ENCODE data around the gene FIS1. TPM values are rescaled to one million over a fixed set of nuclear protein-coding genes. Genes with fewer than 3 reads are reported as not detected.

The FIS1 gene
- total and polyA plus RNA-seq, 10 of the 15 experiments (the other 5 are each of a cell fraction or from before 2014, with no cell fraction given): 83.4 to 149 (median 108) TPM

DNA sequence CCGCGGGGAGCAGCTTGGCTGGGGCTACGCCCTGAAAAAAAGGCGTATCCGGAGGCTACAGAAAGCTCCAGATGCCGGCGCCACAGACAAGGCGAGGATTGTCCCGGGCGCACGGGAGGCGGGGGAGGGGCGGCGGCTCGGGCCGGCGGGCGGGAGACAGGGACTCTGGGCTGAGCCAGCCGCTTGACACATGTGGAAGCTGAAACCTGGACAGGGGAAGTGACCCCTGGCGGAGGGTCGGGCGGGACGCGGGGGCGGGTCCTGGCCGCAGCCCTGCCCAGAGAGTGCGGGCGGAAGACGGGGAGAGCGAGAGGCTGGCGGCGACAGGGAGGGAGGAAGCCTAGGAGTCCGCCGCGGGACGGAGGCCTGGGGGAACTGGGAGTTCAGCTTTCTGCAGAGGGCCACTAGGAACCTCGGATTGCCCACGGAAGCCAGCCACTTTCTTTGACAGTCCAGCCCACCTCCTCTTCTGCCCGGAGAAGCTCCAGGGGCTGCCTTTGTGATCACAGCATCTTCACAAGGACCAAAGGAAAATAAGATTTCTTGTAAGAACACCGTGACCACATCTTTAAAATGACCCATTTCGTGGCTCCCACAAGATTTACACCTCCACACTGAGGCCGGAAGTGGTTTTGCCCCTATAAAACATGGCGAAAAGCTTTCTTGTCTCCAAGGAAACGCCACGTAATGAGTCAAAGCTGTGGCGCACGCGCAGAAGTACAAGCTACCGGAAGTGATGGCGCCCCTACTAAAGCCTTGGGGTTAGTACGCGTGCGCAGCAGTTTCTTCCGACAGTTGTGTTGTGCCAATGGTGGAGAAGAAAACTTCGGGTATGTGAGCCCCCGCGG is 27.3 kb downstream of the FIS1 start, which contains the start of the genes PLOD3 and ZNHIT1 (continued):
- peak; percentile 18; the same call in 1 of the 2 replicates for TF ChIP-seq ZNF207 (IDR thresholded peaks at IDR 0.05; ENCODE audit: borderline replicate concordance)
- peak; percentile 82 for TF ChIP-seq IKZF1 (conservative IDR thresholded peaks at IDR 0.05)
- TF ChIP-seq KAT2A (conservative IDR thresholded peaks at IDR 0.05; ENCODE audit: control insufficient read depth, low read depth, low read length): no peak
- TF ChIP-seq, protein P1, sequence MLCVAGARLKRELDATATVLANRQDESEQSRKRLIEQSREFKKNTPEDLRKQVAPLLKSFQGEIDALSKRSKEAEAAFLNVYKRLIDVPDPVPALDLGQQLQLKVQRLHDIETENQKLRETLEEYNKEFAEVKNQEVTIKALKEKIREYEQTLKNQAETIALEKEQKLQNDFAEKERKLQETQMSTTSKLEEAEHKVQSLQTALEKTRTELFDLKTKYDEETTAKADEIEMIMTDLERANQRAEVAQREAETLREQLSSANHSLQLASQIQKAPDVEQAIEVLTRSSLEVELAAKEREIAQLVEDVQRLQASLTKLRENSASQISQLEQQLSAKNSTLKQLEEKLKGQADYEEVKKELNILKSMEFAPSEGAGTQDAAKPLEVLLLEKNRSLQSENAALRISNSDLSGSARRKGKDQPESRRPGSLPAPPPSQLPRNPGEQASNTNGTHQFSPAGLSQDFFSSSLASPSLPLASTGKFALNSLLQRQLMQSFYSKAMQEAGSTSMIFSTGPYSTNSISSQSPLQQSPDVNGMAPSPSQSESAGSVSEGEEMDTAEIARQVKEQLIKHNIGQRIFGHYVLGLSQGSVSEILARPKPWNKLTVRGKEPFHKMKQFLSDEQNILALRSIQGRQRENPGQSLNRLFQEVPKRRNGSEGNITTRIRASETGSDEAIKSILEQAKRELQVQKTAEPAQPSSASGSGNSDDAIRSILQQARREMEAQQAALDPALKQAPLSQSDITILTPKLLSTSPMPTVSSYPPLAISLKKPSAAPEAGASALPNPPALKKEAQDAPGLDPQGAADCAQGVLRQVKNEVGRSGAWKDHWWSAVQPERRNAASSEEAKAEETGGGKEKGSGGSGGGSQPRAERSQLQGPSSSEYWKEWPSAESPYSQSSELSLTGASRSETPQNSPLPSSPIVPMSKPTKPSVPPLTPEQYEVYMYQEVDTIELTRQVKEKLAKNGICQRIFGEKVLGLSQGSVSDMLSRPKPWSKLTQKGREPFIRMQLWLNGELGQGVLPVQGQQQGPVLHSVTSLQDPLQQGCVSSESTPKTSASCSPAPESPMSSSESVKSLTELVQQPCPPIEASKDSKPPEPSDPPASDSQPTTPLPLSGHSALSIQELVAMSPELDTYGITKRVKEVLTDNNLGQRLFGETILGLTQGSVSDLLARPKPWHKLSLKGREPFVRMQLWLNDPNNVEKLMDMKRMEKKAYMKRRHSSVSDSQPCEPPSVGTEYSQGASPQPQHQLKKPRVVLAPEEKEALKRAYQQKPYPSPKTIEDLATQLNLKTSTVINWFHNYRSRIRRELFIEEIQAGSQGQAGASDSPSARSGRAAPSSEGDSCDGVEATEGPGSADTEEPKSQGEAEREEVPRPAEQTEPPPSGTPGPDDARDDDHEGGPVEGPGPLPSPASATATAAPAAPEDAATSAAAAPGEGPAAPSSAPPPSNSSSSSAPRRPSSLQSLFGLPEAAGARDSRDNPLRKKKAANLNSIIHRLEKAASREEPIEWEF (IDR thresholded peaks at IDR 0.05; ENCODE audit: insufficient replicate concordance, low read depth, low read length): no peak
- TF ChIP-seq TCF12 (IDR thresholded peaks at IDR 0.05; ENCODE audit: low read depth, low read length): no peak
- TF ChIP-seq RAD51 (IDR thresholded peaks at IDR 0.05): no peak
- no peak for TF ChIP-seq HDGF (IDR thresholded peaks at IDR 0.05)
- TF ChIP-seq, protein P2, sequence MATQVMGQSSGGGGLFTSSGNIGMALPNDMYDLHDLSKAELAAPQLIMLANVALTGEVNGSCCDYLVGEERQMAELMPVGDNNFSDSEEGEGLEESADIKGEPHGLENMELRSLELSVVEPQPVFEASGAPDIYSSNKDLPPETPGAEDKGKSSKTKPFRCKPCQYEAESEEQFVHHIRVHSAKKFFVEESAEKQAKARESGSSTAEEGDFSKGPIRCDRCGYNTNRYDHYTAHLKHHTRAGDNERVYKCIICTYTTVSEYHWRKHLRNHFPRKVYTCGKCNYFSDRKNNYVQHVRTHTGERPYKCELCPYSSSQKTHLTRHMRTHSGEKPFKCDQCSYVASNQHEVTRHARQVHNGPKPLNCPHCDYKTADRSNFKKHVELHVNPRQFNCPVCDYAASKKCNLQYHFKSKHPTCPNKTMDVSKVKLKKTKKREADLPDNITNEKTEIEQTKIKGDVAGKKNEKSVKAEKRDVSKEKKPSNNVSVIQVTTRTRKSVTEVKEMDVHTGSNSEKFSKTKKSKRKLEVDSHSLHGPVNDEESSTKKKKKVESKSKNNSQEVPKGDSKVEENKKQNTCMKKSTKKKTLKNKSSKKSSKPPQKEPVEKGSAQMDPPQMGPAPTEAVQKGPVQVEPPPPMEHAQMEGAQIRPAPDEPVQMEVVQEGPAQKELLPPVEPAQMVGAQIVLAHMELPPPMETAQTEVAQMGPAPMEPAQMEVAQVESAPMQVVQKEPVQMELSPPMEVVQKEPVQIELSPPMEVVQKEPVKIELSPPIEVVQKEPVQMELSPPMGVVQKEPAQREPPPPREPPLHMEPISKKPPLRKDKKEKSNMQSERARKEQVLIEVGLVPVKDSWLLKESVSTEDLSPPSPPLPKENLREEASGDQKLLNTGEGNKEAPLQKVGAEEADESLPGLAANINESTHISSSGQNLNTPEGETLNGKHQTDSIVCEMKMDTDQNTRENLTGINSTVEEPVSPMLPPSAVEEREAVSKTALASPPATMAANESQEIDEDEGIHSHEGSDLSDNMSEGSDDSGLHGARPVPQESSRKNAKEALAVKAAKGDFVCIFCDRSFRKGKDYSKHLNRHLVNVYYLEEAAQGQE (IDR thresholded peaks at IDR 0.05; ENCODE audit: low read depth, low read length): no peak
- TF ChIP-seq, protein P3, sequence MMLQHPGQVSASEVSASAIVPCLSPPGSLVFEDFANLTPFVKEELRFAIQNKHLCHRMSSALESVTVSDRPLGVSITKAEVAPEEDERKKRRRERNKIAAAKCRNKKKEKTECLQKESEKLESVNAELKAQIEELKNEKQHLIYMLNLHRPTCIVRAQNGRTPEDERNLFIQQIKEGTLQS (IDR thresholded peaks at IDR 0.05; ENCODE audit: borderline replicate concordance, extremely low read depth, low read depth, low read length): no peak
- TF ChIP-seq POLR2A (IDR thresholded peaks at IDR 0.05; ENCODE audit: low read depth, low read length): peak; percentile 59
- peak; percentile 84; the same call in 1 of the 2 replicates for TF ChIP-seq SIN3A (IDR thresholded peaks at IDR 0.05; ENCODE audit: low read depth, low read length)
- TF ChIP-seq RAD21 (IDR thresholded peaks at IDR 0.05; ENCODE audit: insufficient read depth, low read depth, low read length): no peak
- TF ChIP-seq ZBTB33 (IDR thresholded peaks at IDR 0.05): no peak
- 0 out of 2 replicates have a peak, but pooled peaks have one; percentile 18 for TF ChIP-seq RB1 (IDR thresholded peaks at IDR 0.05; ENCODE audit: borderline replicate concordance)
- no peak for TF ChIP-seq NFXL1 (IDR thresholded peaks at IDR 0.05; ENCODE audit: borderline replicate concordance)
- no peak for TF ChIP-seq SREBF2 (IDR thresholded peaks at IDR 0.05; ENCODE audit: low read length)
- no peak for TF ChIP-seq EP300 (IDR thresholded peaks at IDR 0.05; ENCODE audit: borderline replicate concordance in 1 of 2, control insufficient read depth in 1 of 2, low read depth in 2 of 2, low read length in 2 of 2)
- TF ChIP-seq TAF1 (IDR thresholded peaks at IDR 0.05; ENCODE audit: borderline replicate concordance, low read depth, low read length): no peak
- peak; percentile 52; the same call in 1 of the 2 replicates for TF ChIP-seq DPF2 (IDR thresholded peaks at IDR 0.05)
